Stimulated activated CD8-positive, alpha-beta memory T cell treated with anti-CD3 and anti-CD28 coated beads, Interleukin-2, amount 100 ng/mL, for 1 hour (primary cell): Measurements from ENCODE around the gene APC.

Source experiments
- DNase-seq, 2 donors: peaks; one replicate each; pipeline ENCODE4 v3.0.0-alpha.2; 2020; ENCODE audit warnings: low read depth in 2 of 2

APC gene

GRCh38 chr5:112784726-112785125, 47.0 kb downstream of the APC start:
- DNase-seq: no peak

GRCh38 chr5:112787261-112787660, 49.6 kb downstream of the APC start:
- no peak for DNase-seq

- DNase-seq: no peak
These were observed 50.2 kb downstream of the APC start for GRCh38 chr5:112787896-112788295.

GRCh38 chr5:112793201-112793600, 55.5 kb downstream of the APC start:
- no peak for DNase-seq

GRCh38 chr5:112794410-112794809, 56.7 kb downstream of the APC start:
- DNase-seq: no peak

- no peak for DNase-seq
These were observed 57.7 kb downstream of the APC start for GRCh38 chr5:112795342-112795741.

- no peak for DNase-seq
These were observed 58.4 kb downstream of the APC start for GRCh38 chr5:112795944-112796678.

- DNase-seq: no peak
These were observed 62.0 kb downstream of the APC start for GRCh38 chr5:112799661-112800060.

- no peak for DNase-seq
These were observed 63.2 kb downstream of the APC start for GRCh38 chr5:112800891-112801290.

- no peak for DNase-seq
These were observed 73.3 kb downstream of the APC start for GRCh38 chr5:112811023-112811422.

GRCh38 chr5:112812549-112812948, 74.9 kb downstream of the APC start:
- DNase-seq: no peak

GRCh38 chr5:112820246-112820645, 82.6 kb downstream of the APC start:
- no peak for DNase-seq

GRCh38 chr5:112822456-112822855, 84.8 kb downstream of the APC start:
- no peak for DNase-seq

- no peak for DNase-seq
These were observed 85.5 kb downstream of the APC start for GRCh38 chr5:112823181-112823580.

- no peak for DNase-seq
These were observed 86.0 kb downstream of the APC start for GRCh38 chr5:112823656-112824055.

- DNase-seq: no peak
These were observed 86.5 kb downstream of the APC start for GRCh38 chr5:112824197-112824596.

GRCh38 chr5:112830378-112830777, 92.7 kb downstream of the APC start:
- DNase-seq: no peak

- DNase-seq: no peak
These were observed 96.3 kb downstream of the APC start for GRCh38 chr5:112833971-112834370.

GRCh38 chr5:112844489-112844888, 106.8 kb downstream of the APC start:
- no peak for DNase-seq

GRCh38 chr5:112846556-112846955, 108.9 kb downstream of the APC start:
- no peak for DNase-seq

- DNase-seq: no peak
These were observed 109.6 kb downstream of the APC start for GRCh38 chr5:112847306-112847705.

- DNase-seq: no peak
These were observed 110.6 kb downstream of the APC start for GRCh38 chr5:112848116-112848811.

- no peak for DNase-seq
These were observed 112.2 kb downstream of the APC start for GRCh38 chr5:112849912-112850311.
